GM23338 (cell line): ENCODE measurements around the gene CDKN1C. TPM values are rescaled to one million over a fixed set of nuclear protein-coding genes. Genes with fewer than 3 reads are reported as not detected.

Experiments used
- ATAC-seq: fragments of 200-7000 bp; cut with Tn5 transposase; 3 replicates; pipeline ENCODE4 v1.9.1; 2020
- DNase-seq: peaks from one replicate; pipeline ENCODE4 v3.0.0-alpha.2; 2015; ENCODE audit warnings: low spot score
- H2AFZ ChIP-seq: fragments of 200-600 bp; sonication (generic); 2 replicates; pipeline ENCODE4 v1.8.0; 2016; ENCODE audit warnings: antibody characterized with exemption, mild to moderate bottlenecking, moderate library complexity
- H3F3A ChIP-seq: fragments of 200-600 bp; sonication (generic); replicated peaks from 2 replicates; pipeline ENCODE4 v1.8.0; 2017; ENCODE audit warnings: antibody characterized with exemption, mixed run types, low read depth
- H3K27ac ChIP-seq: fragments of 200-600 bp; sonication (generic); 2 replicates; pipeline ENCODE4 v1.6.1; 2016; ENCODE audit warnings: low read depth
- H3K27me3 ChIP-seq: fragments of 200-600 bp; sonication (generic); 2 replicates; pipeline ENCODE4 v1.8.0; 2016; ENCODE audit warnings: mild to moderate bottlenecking, mixed run types, moderate library complexity; ENCODE audit not compliant: insufficient read depth
- H3K36me3 ChIP-seq: fragments of 200-600 bp; sonication (generic); 2 replicates; pipeline ENCODE4 v1.8.0; 2016; ENCODE audit warnings: mild to moderate bottlenecking; ENCODE audit not compliant: insufficient read depth
- H3K4me1 ChIP-seq: fragments of 200-600 bp; sonication (generic); 2 replicates; pipeline ENCODE4 v1.8.0; 2016; ENCODE audit warnings: mild to moderate bottlenecking, moderate library complexity; ENCODE audit not compliant: insufficient read depth
- H3K4me2 ChIP-seq: fragments of 200-600 bp; sonication (generic); 2 replicates; pipeline ENCODE4 v1.7.1; 2017; ENCODE audit warnings: mixed run types
- H3K4me3 ChIP-seq: fragments of 200-600 bp; sonication (generic); 2 replicates; pipeline ENCODE4 v1.6.1; 2016; ENCODE audit warnings: mixed run types
- H3K79me2 ChIP-seq: fragments of 200-600 bp; sonication (generic); replicated peaks from 2 replicates; pipeline ENCODE4 v1.8.0; 2017; ENCODE audit warnings: mild to moderate bottlenecking; ENCODE audit not compliant: insufficient read depth
- H3K9me2 ChIP-seq: fragments of 200-600 bp; sonication (generic); 2 replicates; pipeline ENCODE4 v1.8.0; 2017; ENCODE audit not compliant: insufficient read depth
- H4K20me1 ChIP-seq: fragments of 200-600 bp; sonication (generic); replicated peaks from 2 replicates; pipeline ENCODE4 v1.8.0; 2017; ENCODE audit warnings: mild to moderate bottlenecking; ENCODE audit not compliant: insufficient read depth
- H3K27ac Mint-ChIP-seq: 2 replicates; pipeline ENCODE4 v1.8.0; 2020; ENCODE audit warnings: inconsistent platforms, mild to moderate bottlenecking, moderate library complexity, mixed read lengths
- H3K27me3 Mint-ChIP-seq: 3 replicates; pipeline ENCODE4 v1.8.0; 2022; ENCODE audit warnings: low read depth, mild to moderate bottlenecking, moderate library complexity, mixed read lengths, inconsistent platforms; ENCODE audit not compliant: insufficient read depth, poor library complexity
- H3K36me3 Mint-ChIP-seq: 3 replicates; pipeline ENCODE4 v1.8.0; 2021; ENCODE audit warnings: low read depth, mild to moderate bottlenecking, inconsistent platforms, moderate library complexity, mixed read lengths
- H3K4me1 Mint-ChIP-seq: 3 replicates; pipeline ENCODE4 v1.8.0; 2020; ENCODE audit warnings: mild to moderate bottlenecking, inconsistent platforms, mixed read lengths
- H3K4me3 Mint-ChIP-seq: 3 replicates; pipeline ENCODE4 v1.8.0; 2021; ENCODE audit warnings: moderate library complexity, mild to moderate bottlenecking, inconsistent platforms, mixed read lengths
- H3K9me3 Mint-ChIP-seq: 3 replicates; pipeline ENCODE4 v1.8.0; 2020; ENCODE audit warnings: moderate library complexity, mild to moderate bottlenecking, inconsistent platforms, mixed read lengths
- CREB1 ChIP-seq: fragments of 250-450 bp; sonication (Bioruptor Pico); IDR thresholded peaks from 2 replicates; pipeline ENCODE4 v1.5.0; 2020; ENCODE audit warnings: low read depth, mild to moderate bottlenecking, moderate library complexity
- CTCF ChIP-seq, 2 experiments: fragments of 200-600 bp in 1 of 2; sonication (generic) in 1 of 2; conservative IDR thresholded peaks; 2 replicates each; pipeline versions ENCODE4 v1.5.1 to v1.6.1; 2016 to 2017; ENCODE audit warnings: antibody characterized with exemption in 2 of 2, low read depth in 2 of 2, mild to moderate bottlenecking in 2 of 2, moderate library complexity in 1 of 2
- ETS1 ChIP-seq: IDR thresholded peaks from 2 replicates; pipeline ENCODE4 v1.6.1; 2016; ENCODE audit warnings: antibody characterized with exemption
- EZH2 ChIP-seq: fragments of 200-600 bp; sonication (generic); IDR thresholded peaks from one replicate; pipeline ENCODE4 v1.8.0; 2017; ENCODE audit warnings: antibody characterized with exemption, mild to moderate bottlenecking, low read depth; ENCODE audit not compliant: unreplicated experiment
- EZH2phosphoT487 ChIP-seq: fragments of 200-600 bp; sonication (generic); IDR thresholded peaks from one replicate; pipeline ENCODE4 v1.8.1; 2018; ENCODE audit warnings: antibody characterized with exemption; ENCODE audit not compliant: unreplicated experiment
- JUNB ChIP-seq: IDR thresholded peaks from one replicate; pipeline ENCODE4 v1.6.1; 2016; ENCODE audit warnings: antibody characterized with exemption; ENCODE audit not compliant: unreplicated experiment
- NANOG ChIP-seq: IDR thresholded peaks from 2 replicates; pipeline ENCODE4 v1.6.1; 2016; ENCODE audit warnings: antibody characterized with exemption, borderline replicate concordance
- REST ChIP-seq: IDR thresholded peaks from one replicate; pipeline ENCODE4 v1.6.1; 2018; ENCODE audit warnings: antibody characterized with exemption; ENCODE audit not compliant: unreplicated experiment
- STAT1 ChIP-seq: IDR thresholded peaks from one replicate; pipeline ENCODE4 v1.6.1; 2016; ENCODE audit warnings: antibody characterized with exemption; ENCODE audit not compliant: unreplicated experiment
- ZNF114 ChIP-seq: fragments of 250-450 bp; sonication (Bioruptor Pico); IDR thresholded peaks from 2 replicates; pipeline ENCODE4 v1.5.0; 2020; ENCODE audit warnings: mild to moderate bottlenecking, moderate library complexity
- polyA plus RNA-seq: library from polyadenylated mRNA; unstranded; fragments of >200 nt; fragmentation: Nextera tagmentation; extraction: Ambion mirVana; gene quantifications from 2 replicates; pipeline ENCODE4 v1.2.1, GENCODE V29; 2016
- total RNA-seq: library from RNA; depleted of rRNA; stranded (reverse); fragments of >200 nt; shearing (Covaris generic); gene quantifications from 2 replicates; pipeline ENCODE4 v1.2.3, GENCODE V29; 2014

CDKN1C gene
- total and polyA plus RNA-seq, 2 experiments from 2014 or later = 19.3 to 23.5 TPM

GRCh38 chr11:2922655-2923054, 37.1 kb upstream of the CDKN1C start (continued):
- TF ChIP-seq CTCF (conservative IDR thresholded peaks at IDR 0.05; ENCODE audit: low read depth in 2 of 2) (no peak), EZH2phosphoT487 (no peak), CREB1 (CRISPR knock-in tag) (no peak), JUNB (no peak), ZNF114 (no peak), NANOG (no peak)

- H3K27ac Mint-ChIP-seq = no peak overlapping the region
- no peaks in the 10 kb centered on the region for H3K4me1 ChIP-seq
- no peak for TF ChIP-seq ETS1
- TF ChIP-seq CTCF (conservative IDR thresholded peaks at IDR 0.05; ENCODE audit: low read depth in 2 of 2) = no peak
- no peak for TF ChIP-seq CREB1 (CRISPR knock-in tag)
- no peak for TF ChIP-seq ZNF114
- no peak for TF ChIP-seq REST
- no peak for TF ChIP-seq EZH2phosphoT487
- TF ChIP-seq STAT1 = no peak
- TF ChIP-seq EZH2 = no peak
Measured at GRCh38 chr11:2921742-2922493, 36.3 kb upstream of the CDKN1C start.

More at GRCh38 chr11:2921742-2922493, 36.3 kb upstream of the CDKN1C start:
- no peak for DNase-seq
- Mint-ChIP-seq H3K4me1 (no peaks in the 10 kb centered on the region), H3K36me3 (no peaks in the 10 kb centered on the region; the same call in 2 of the 3 replicates), H3K27me3 (peaks cover 10% of the 10 kb centered on the region), H3K9me3 (no peaks in the 10 kb centered on the region), H3K4me3 (no peak overlapping the region)
- Histone ChIP-seq H3K27me3 (peaks cover 4% of the 10 kb centered on the region), H2AFZ (no peak overlapping the region), H3K79me2 (no peaks in the 10 kb centered on the region), H4K20me1 (no peaks in the 10 kb centered on the region), H3K27ac (no peak overlapping the region), H3K9me2 (no peaks in the 10 kb centered on the region), H3K4me2 (no peak overlapping the region), H3K4me3 (no peak overlapping the region), H3K36me3 (no peaks in the 10 kb centered on the region), H3F3A (no peaks in the 10 kb centered on the region)
- no peak for ATAC-seq
